ENCODE data around the gene UBE2H. TPM values are rescaled to one million over a fixed set of nuclear protein-coding genes. Genes with fewer than 3 reads are reported as not detected.

UBE2H gene
- total and polyA plus RNA-seq, 4 donors: 11.9 to 84.2 (median 23.7) TPM

- TF ChIP-seq REST (IDR thresholded peaks at IDR 0.05): no peak
These were observed 27.9 kb upstream of the UBE2H start (continued) for GRCh38 chr7:129980667-129981066.

- DNase-seq (ENCODE audit: low spot score): no peak
- Histone ChIP-seq H3K4me3 (ENCODE audit: low read depth in 1 of 3, low read length in 3 of 3) (no peak overlapping the region), H3K4me1 (ENCODE audit: control insufficient read depth in 4 of 4, insufficient read depth in 4 of 4, low read length in 3 of 4) (no peaks in the 10 kb centered on the region), H3K9me3 (ENCODE audit: control insufficient read depth in 4 of 4, low read length in 3 of 4) (no peaks in the 10 kb centered on the region), H3K27ac (ENCODE audit: low read depth in 1 of 2, low read length in 2 of 2) (no peak overlapping the region), H3K27me3 (ENCODE audit: control insufficient read depth in 4 of 4, insufficient read depth in 4 of 4, low read length in 3 of 4) (no peaks in the 10 kb centered on the region), H3K36me3 (ENCODE audit: control insufficient read depth in 4 of 4, insufficient read depth in 3 of 4, low read depth in 1 of 4, low read length in 3 of 4) (no peaks in the 10 kb centered on the region), H3K9ac (ENCODE audit: low read depth in 1 of 2, low read length in 2 of 2) (no peak overlapping the region)
- 89% methylated on average over 1 of the region's 1 CpG for WGBS
- TF ChIP-seq YY1 (IDR thresholded peaks at IDR 0.05): no peak
- TF ChIP-seq HNF4G (IDR thresholded peaks at IDR 0.05): no peak
- TF ChIP-seq NR2F2 (IDR thresholded peaks at IDR 0.05): no peak
- no peak for TF ChIP-seq TAF1 (conservative IDR thresholded peaks at IDR 0.05)
- no peak for TF ChIP-seq ZBTB33 (IDR thresholded peaks at IDR 0.05)
- no peak for TF ChIP-seq RAD21 (IDR thresholded peaks at IDR 0.05)
- TF ChIP-seq MAX (IDR thresholded peaks at IDR 0.05): no peak
- TF ChIP-seq EGR1 (IDR thresholded peaks at IDR 0.05; ENCODE audit: low read depth in 2 of 2): no peak
- no peak for TF ChIP-seq ATF3 (IDR thresholded peaks at IDR 0.05)
- TF ChIP-seq CTCF (IDR thresholded peaks at IDR 0.05; ENCODE audit: low read depth, low read length, missing input control): no peak
- TF ChIP-seq SP1 (IDR thresholded peaks at IDR 0.05): no peak
- TF ChIP-seq JUND (IDR thresholded peaks at IDR 0.05): no peak
- TF ChIP-seq GABPA (IDR thresholded peaks at IDR 0.05 in 1 of 2, conservative IDR thresholded peaks at IDR 0.05 in 1 of 2): no peak
- no peak for TF ChIP-seq FOXA2 (IDR thresholded peaks at IDR 0.05)
- TF ChIP-seq REST (IDR thresholded peaks at IDR 0.05): no peak
- no peak for TF ChIP-seq HNF4A (conservative IDR thresholded peaks at IDR 0.05)
- TF ChIP-seq RXRA (IDR thresholded peaks at IDR 0.05): no peak
- no peak for TF ChIP-seq FOXA1 (IDR thresholded peaks at IDR 0.05)
These were observed 22.5 kb upstream of the UBE2H start for GRCh38 chr7:129975309-129975708.
